Lower leg skin (tissue), 3 donors: ENCODE measurements around the gene UBL7.

Source experiments
- CTCF ChIP-seq, 3 donors: fragments of 450-650 bp; IDR thresholded peaks; one replicate each; pipeline ENCODE4 v1.5.1; 2016; ENCODE audit warnings: antibody characterized with exemption in 3 of 3, mild to moderate bottlenecking in 3 of 3, moderate library complexity in 2 of 3
- POLR2A ChIP-seq, 2 donors: fragments of 450-650 bp; IDR thresholded peaks; one replicate each; pipeline ENCODE4 v1.6.1; 2016 to 2017; ENCODE audit warnings: antibody characterized with exemption in 2 of 2, mild to moderate bottlenecking in 1 of 2, moderate library complexity in 1 of 2

- TF ChIP-seq CTCF (IDR thresholded peaks at IDR 0.05): no peak
- no peak for TF ChIP-seq POLR2A (IDR thresholded peaks at IDR 0.05)
These were observed 42.2 kb downstream of the UBL7 start for GRCh38 chr15:74418575-74419338.
